HepG2 (cell line): ENCODE measurements around the gene C11orf24. TPM values are rescaled to one million over a fixed set of nuclear protein-coding genes. Genes with fewer than 3 reads are reported as not detected.
A peak's percentile ranks its signal among the peaks of the same experiment; 100 is the strongest.

ENCODE experiments used
- AFF4 ChIP-seq: sonication (generic); formaldehyde crosslinking; IDR thresholded peaks from 2 replicates; pipeline ENCODE4 v1.4.0; 2020; ENCODE audit warnings: missing genetic modification reagents
- EP300 ChIP-seq, 3 experiments: sonication (generic) in 1 of 3; formaldehyde crosslinking in 1 of 3; IDR thresholded peaks; 2 replicates each; pipeline versions ENCODE4 v1.5.1 to v1.6.1; 2011 to 2020; ENCODE audit warnings: low read depth in 2 of 3, low read length in 2 of 3, borderline replicate concordance in 1 of 3, improper control_type of control experiment in 1 of 3, mild to moderate bottlenecking in 1 of 3, missing genetic modification reagents in 1 of 3, moderate library complexity in 1 of 3
- FOXP4 ChIP-seq: sonication (generic); formaldehyde crosslinking; IDR thresholded peaks from 2 replicates; pipeline ENCODE4 v1.4.0; 2020; ENCODE audit warnings: missing genetic modification reagents
- HDAC1 ChIP-seq: sonication (generic); formaldehyde crosslinking; IDR thresholded peaks from 2 replicates; pipeline ENCODE4 v1.5.1; 2020; ENCODE audit warnings: mild to moderate bottlenecking, missing genetic modification reagents
- HOXA7 ChIP-seq: sonication (generic); formaldehyde crosslinking; IDR thresholded peaks from 2 replicates; pipeline ENCODE4 v1.8.1; 2022; ENCODE audit warnings: mild to moderate bottlenecking, missing genetic modification reagents, moderate library complexity
- KLF9 ChIP-seq: IDR thresholded peaks from 2 replicates; pipeline ENCODE4 v1.6.1; 2016; ENCODE audit warnings: low read depth
- PITX1 ChIP-seq: sonication (generic); formaldehyde crosslinking; IDR thresholded peaks from 2 replicates; pipeline ENCODE4 v1.5.1; 2020; ENCODE audit warnings: mild to moderate bottlenecking, missing genetic modification reagents
- SMC3 ChIP-seq: IDR thresholded peaks from 2 replicates; pipeline ENCODE4 v1.6.1; 2011; ENCODE audit warnings: low read length, improper control_type of control experiment
- TCF12 ChIP-seq, 2 experiments: fragments of 450-650 bp in 1 of 2; sonication (generic) in 1 of 2; formaldehyde crosslinking in 1 of 2; IDR thresholded peaks; 2 replicates each; pipeline versions ENCODE4 v1.6.1 to v1.8.0; 2017 to 2022; ENCODE audit warnings: antibody characterized with exemption in 1 of 2, mild to moderate bottlenecking in 1 of 2, missing genetic modification reagents in 1 of 2, moderate library complexity in 1 of 2
- ZBTB4 ChIP-seq: sonication (generic); formaldehyde crosslinking; IDR thresholded peaks from 2 replicates; pipeline ENCODE4 v1.4.0; 2020; ENCODE audit warnings: missing genetic modification reagents, mild to moderate bottlenecking, borderline replicate concordance
- ZNF224 ChIP-seq: sonication (generic); formaldehyde crosslinking; IDR thresholded peaks from 2 replicates; pipeline ENCODE4 v1.5.0; 2020; ENCODE audit warnings: mild to moderate bottlenecking, missing genetic modification reagents
- ZNF232 ChIP-seq: sonication (generic); formaldehyde crosslinking; IDR thresholded peaks from 2 replicates; pipeline ENCODE4 v1.4.0; 2020; ENCODE audit warnings: missing genetic modification reagents, borderline replicate concordance
- ZNF350 ChIP-seq: sonication (generic); formaldehyde crosslinking; IDR thresholded peaks from 2 replicates; pipeline ENCODE4 v1.4.0; 2020; ENCODE audit warnings: mild to moderate bottlenecking, low read depth, missing genetic modification reagents, borderline replicate concordance
- ZNF446 ChIP-seq: sonication (generic); formaldehyde crosslinking; IDR thresholded peaks from 2 replicates; pipeline ENCODE4 v1.5.0; 2020; ENCODE audit warnings: mild to moderate bottlenecking, missing genetic modification reagents
- ZNF547 ChIP-seq: sonication (generic); formaldehyde crosslinking; IDR thresholded peaks from 2 replicates; pipeline ENCODE4 v1.5.1; 2020; ENCODE audit warnings: mild to moderate bottlenecking, missing genetic modification reagents
- ZNF557 ChIP-seq: sonication (generic); formaldehyde crosslinking; IDR thresholded peaks from 2 replicates; pipeline ENCODE4 v1.4.0; 2020; ENCODE audit warnings: missing genetic modification reagents
- ZNF703 ChIP-seq: sonication (generic); formaldehyde crosslinking; IDR thresholded peaks from 2 replicates; pipeline ENCODE4 v1.5.1; 2020; ENCODE audit warnings: missing genetic modification reagents, mild to moderate bottlenecking, moderate library complexity, borderline replicate concordance
- ZNF772 ChIP-seq: sonication (generic); formaldehyde crosslinking; IDR thresholded peaks from 2 replicates; pipeline ENCODE4 v1.5.0; 2020; ENCODE audit warnings: mild to moderate bottlenecking, missing genetic modification reagents
- polyA plus RNA-seq, 8 experiments: library from polyadenylated mRNA; depleted of rRNA in 3 of 8; stranded (reverse) in 7 of 8; unstranded in 1 of 8; fragments of >200 nt; fragmentation: Illumina TruSeq in 4 of 8; extraction: Trizol in 4 of 8; gene quantifications; 2 replicates each; pipeline versions ENCODE4 v1.2.1 to v1.2.3, GENCODE V29; 2011 to 2016; ENCODE audit warnings: low read depth in 4 of 8, missing spikeins in 1 of 8, mixed read lengths in 1 of 8; ENCODE audit not compliant: insufficient read depth in 1 of 8
- total RNA-seq, 5 experiments: library from RNA; depleted of rRNA; stranded (reverse); fragments of >200 nt; fragmentation: Illumina TruSeq; extraction: Trizol; gene quantifications; 2 replicates each; pipeline ENCODE4 v1.2.3, GENCODE V29; 2016; ENCODE audit warnings: low read depth in 1 of 5

Gene C11orf24
- total and polyA plus RNA-seq, 2 of the 13 experiments (the other 11 are each of a cell fraction or from before 2014, with no cell fraction given), result 52.9 to 55.5 TPM

GRCh38 chr11:68315171-68315920 lies 43.6 kb upstream of the C11orf24 start (continued):
- TF ChIP-seq EP300 (IDR thresholded peaks at IDR 0.05; ENCODE audit: low read depth in 2 of 2, low read length in 2 of 2) (peak in 1 of 2 experiments; percentile 57; a peak in 2 of 4 replicates), EP300 (CRISPR knock-in tag; IDR thresholded peaks at IDR 0.05; ENCODE audit: borderline replicate concordance) (no peak; the same call in 1 of the 2 replicates), ZNF547 (CRISPR knock-in tag) (no peak; the same call in 1 of the 2 replicates), FOXP4 (CRISPR knock-in tag) (peak; percentile 82), SMC3 (no peak), AFF4 (CRISPR knock-in tag) (peak; percentile 92), KLF9 (CRISPR knock-in tag) (no peak), HOXA7 (CRISPR knock-in tag) (no peak), ZNF557 (peak; percentile 65; the same call in 1 of the 2 replicates), HDAC1 (CRISPR knock-in tag) (peak; percentile 86), ZNF224 (CRISPR knock-in tag) (no peak), ZNF772 (CRISPR knock-in tag) (peak; percentile 26; the same call in 1 of the 2 replicates), ZNF350 (CRISPR knock-in tag) (peak; percentile 92), ZNF232 (CRISPR knock-in tag) (peak; percentile 72; the same call in 1 of the 2 replicates), ZBTB4 (CRISPR knock-in tag) (peak; percentile 90; the same call in 1 of the 2 replicates), ZNF703 (no peak), ZNF446 (CRISPR knock-in tag) (no peak), PITX1 (CRISPR knock-in tag) (peak; percentile 73; the same call in 1 of the 2 replicates), TCF12 (IDR thresholded peaks at IDR 0.05) (no peak), TCF12 (CRISPR knock-in tag; IDR thresholded peaks at IDR 0.05) (peak; percentile 47; the same call in 1 of the 2 replicates)
